Measurements from ENCODE around the gene CORO2A. TPM values are rescaled to one million over a fixed set of nuclear protein-coding genes. Genes with fewer than 3 reads are reported as not detected.

The CORO2A gene
- total and polyA plus RNA-seq, 2 of the 8 experiments (the other 6 are each of a cell fraction or from before 2014, with no cell fraction given): 13.7 to 27.9 TPM

DNA sequence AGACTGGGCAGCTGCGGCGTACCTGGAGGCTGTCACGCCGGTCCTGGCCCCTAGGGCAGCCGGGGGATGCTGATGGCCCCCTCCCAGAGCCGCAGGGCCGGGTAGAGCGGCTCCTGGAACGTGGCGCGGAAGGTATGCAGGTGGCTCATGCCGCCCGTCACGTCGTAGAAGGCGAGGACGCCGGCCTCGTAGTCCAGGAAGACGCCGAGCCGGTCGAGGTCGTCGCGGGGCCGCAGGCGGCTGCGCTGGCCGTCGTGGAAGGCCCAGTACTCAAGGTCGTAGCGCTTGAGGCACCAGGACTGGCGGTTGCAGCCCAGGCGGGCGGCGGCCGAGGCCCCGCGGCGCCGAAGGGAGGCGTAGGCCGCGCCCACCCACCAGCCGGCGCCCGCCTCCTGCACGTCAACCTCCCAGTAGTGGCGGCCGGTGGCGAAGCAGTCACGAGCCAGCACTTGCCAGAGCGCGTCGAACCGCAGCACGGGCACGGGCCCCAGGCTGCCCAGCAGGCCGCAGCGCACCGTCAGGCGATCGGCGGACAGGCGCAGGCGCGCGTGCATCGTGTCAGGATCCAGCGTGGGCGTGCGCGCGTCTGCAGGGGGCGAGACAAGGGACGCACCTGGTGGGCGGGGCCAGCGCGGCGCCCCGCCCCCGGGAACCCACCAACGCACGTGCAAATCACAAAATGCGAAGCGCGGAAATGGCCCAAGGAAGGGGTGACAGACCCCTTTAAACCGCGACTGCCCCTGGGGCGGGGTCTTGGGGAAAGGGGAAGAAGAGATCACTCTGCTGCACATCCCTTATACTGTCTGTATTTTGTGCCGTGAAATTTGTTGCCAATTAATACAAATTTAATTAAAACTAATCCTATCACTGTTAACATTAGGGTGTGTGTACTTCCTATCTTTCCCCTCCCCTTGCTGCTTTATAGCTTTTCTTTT lies 104.8 kb downstream of the CORO2A start (continued):
- TF ChIP-seq GTF2F1 (IDR thresholded peaks at IDR 0.05; ENCODE audit: borderline replicate concordance, low read depth, low read length) (0 out of 2 replicates have a peak, but pooled peaks have one; percentile 35), PHF8 (conservative IDR thresholded peaks at IDR 0.05; ENCODE audit: low read depth, low read length) (peak; percentile 33; the same call in 1 of the 2 replicates), CTBP2 (IDR thresholded peaks at IDR 0.05; ENCODE audit: borderline replicate concordance, insufficient read depth, insufficient read length, low read length) (no peak), BACH1 (IDR thresholded peaks at IDR 0.05; ENCODE audit: low read length) (no peak; the same call in 1 of the 2 replicates)
- TF ChIP-seq, protein P1, sequence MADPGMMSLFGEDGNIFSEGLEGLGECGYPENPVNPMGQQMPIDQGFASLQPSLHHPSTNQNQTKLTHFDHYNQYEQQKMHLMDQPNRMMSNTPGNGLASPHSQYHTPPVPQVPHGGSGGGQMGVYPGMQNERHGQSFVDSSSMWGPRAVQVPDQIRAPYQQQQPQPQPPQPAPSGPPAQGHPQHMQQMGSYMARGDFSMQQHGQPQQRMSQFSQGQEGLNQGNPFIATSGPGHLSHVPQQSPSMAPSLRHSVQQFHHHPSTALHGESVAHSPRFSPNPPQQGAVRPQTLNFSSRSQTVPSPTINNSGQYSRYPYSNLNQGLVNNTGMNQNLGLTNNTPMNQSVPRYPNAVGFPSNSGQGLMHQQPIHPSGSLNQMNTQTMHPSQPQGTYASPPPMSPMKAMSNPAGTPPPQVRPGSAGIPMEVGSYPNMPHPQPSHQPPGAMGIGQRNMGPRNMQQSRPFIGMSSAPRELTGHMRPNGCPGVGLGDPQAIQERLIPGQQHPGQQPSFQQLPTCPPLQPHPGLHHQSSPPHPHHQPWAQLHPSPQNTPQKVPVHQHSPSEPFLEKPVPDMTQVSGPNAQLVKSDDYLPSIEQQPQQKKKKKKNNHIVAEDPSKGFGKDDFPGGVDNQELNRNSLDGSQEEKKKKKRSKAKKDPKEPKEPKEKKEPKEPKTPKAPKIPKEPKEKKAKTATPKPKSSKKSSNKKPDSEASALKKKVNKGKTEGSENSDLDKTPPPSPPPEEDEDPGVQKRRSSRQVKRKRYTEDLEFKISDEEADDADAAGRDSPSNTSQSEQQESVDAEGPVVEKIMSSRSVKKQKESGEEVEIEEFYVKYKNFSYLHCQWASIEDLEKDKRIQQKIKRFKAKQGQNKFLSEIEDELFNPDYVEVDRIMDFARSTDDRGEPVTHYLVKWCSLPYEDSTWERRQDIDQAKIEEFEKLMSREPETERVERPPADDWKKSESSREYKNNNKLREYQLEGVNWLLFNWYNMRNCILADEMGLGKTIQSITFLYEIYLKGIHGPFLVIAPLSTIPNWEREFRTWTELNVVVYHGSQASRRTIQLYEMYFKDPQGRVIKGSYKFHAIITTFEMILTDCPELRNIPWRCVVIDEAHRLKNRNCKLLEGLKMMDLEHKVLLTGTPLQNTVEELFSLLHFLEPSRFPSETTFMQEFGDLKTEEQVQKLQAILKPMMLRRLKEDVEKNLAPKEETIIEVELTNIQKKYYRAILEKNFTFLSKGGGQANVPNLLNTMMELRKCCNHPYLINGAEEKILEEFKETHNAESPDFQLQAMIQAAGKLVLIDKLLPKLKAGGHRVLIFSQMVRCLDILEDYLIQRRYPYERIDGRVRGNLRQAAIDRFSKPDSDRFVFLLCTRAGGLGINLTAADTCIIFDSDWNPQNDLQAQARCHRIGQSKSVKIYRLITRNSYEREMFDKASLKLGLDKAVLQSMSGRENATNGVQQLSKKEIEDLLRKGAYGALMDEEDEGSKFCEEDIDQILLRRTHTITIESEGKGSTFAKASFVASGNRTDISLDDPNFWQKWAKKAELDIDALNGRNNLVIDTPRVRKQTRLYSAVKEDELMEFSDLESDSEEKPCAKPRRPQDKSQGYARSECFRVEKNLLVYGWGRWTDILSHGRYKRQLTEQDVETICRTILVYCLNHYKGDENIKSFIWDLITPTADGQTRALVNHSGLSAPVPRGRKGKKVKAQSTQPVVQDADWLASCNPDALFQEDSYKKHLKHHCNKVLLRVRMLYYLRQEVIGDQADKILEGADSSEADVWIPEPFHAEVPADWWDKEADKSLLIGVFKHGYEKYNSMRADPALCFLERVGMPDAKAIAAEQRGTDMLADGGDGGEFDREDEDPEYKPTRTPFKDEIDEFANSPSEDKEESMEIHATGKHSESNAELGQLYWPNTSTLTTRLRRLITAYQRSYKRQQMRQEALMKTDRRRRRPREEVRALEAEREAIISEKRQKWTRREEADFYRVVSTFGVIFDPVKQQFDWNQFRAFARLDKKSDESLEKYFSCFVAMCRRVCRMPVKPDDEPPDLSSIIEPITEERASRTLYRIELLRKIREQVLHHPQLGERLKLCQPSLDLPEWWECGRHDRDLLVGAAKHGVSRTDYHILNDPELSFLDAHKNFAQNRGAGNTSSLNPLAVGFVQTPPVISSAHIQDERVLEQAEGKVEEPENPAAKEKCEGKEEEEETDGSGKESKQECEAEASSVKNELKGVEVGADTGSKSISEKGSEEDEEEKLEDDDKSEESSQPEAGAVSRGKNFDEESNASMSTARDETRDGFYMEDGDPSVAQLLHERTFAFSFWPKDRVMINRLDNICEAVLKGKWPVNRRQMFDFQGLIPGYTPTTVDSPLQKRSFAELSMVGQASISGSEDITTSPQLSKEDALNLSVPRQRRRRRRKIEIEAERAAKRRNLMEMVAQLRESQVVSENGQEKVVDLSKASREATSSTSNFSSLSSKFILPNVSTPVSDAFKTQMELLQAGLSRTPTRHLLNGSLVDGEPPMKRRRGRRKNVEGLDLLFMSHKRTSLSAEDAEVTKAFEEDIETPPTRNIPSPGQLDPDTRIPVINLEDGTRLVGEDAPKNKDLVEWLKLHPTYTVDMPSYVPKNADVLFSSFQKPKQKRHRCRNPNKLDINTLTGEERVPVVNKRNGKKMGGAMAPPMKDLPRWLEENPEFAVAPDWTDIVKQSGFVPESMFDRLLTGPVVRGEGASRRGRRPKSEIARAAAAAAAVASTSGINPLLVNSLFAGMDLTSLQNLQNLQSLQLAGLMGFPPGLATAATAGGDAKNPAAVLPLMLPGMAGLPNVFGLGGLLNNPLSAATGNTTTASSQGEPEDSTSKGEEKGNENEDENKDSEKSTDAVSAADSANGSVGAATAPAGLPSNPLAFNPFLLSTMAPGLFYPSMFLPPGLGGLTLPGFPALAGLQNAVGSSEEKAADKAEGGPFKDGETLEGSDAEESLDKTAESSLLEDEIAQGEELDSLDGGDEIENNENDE (IDR thresholded peaks at IDR 0.05; ENCODE audit: insufficient replicate concordance, low read length): no peak
- TF ChIP-seq, protein P2, sequence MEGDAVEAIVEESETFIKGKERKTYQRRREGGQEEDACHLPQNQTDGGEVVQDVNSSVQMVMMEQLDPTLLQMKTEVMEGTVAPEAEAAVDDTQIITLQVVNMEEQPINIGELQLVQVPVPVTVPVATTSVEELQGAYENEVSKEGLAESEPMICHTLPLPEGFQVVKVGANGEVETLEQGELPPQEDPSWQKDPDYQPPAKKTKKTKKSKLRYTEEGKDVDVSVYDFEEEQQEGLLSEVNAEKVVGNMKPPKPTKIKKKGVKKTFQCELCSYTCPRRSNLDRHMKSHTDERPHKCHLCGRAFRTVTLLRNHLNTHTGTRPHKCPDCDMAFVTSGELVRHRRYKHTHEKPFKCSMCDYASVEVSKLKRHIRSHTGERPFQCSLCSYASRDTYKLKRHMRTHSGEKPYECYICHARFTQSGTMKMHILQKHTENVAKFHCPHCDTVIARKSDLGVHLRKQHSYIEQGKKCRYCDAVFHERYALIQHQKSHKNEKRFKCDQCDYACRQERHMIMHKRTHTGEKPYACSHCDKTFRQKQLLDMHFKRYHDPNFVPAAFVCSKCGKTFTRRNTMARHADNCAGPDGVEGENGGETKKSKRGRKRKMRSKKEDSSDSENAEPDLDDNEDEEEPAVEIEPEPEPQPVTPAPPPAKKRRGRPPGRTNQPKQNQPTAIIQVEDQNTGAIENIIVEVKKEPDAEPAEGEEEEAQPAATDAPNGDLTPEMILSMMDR (IDR thresholded peaks at IDR 0.05; ENCODE audit: control extremely low read depth in 1 of 3, insufficient read depth in 1 of 3, low read depth in 1 of 3, low read length in 3 of 3): peak; percentile 16 to 40 (median 25); a peak in 2 of 4 replicates
